Hepatocyte (in vitro differentiated cells): ENCODE measurements around the gene ZNF185. TPM values are rescaled to one million over a fixed set of nuclear protein-coding genes. Genes with fewer than 3 reads are reported as not detected.

Source experiments
- DNase-seq: peaks from one replicate; pipeline ENCODE4 v3.0.0-alpha.2; 2016; ENCODE audit warnings: low spot score
- H2AFZ ChIP-seq: fragments of 200-600 bp; sonication (generic); 2 replicates; pipeline ENCODE4 v1.6.0; 2016; ENCODE audit warnings: antibody characterized with exemption, mild to moderate bottlenecking
- H3K27ac ChIP-seq: fragments of 200-600 bp; sonication (generic); 2 replicates; pipeline ENCODE4 v1.5.1; 2016; ENCODE audit warnings: mild to moderate bottlenecking
- H3K27me3 ChIP-seq: fragments of 200-600 bp; sonication (generic); 2 replicates; pipeline ENCODE4 v1.6.1; 2016
- H3K36me3 ChIP-seq: fragments of 200-600 bp; sonication (generic); replicated peaks from 2 replicates; pipeline ENCODE4 v1.5.1; 2016; ENCODE audit warnings: low read depth; ENCODE audit not compliant: insufficient read depth
- H3K4me1 ChIP-seq: fragments of 200-600 bp; sonication (generic); 2 replicates; pipeline ENCODE4 v1.5.1; 2016; ENCODE audit warnings: mild to moderate bottlenecking, moderate library complexity; ENCODE audit not compliant: insufficient read depth
- H3K4me2 ChIP-seq: fragments of 200-600 bp; sonication (generic); 2 replicates; pipeline ENCODE4 v1.6.0; 2016
- H3K4me3 ChIP-seq: fragments of 200-600 bp; sonication (generic); 2 replicates; pipeline ENCODE4 v1.5.1; 2016; ENCODE audit warnings: mild to moderate bottlenecking
- H3K79me2 ChIP-seq: fragments of 200-600 bp; sonication (generic); 2 replicates; pipeline ENCODE4 v1.6.0; 2017; ENCODE audit warnings: mild to moderate bottlenecking
- H3K9me2 ChIP-seq: fragments of 200-600 bp; sonication (generic); replicated peaks from 2 replicates; pipeline ENCODE4 v1.6.0; 2017; ENCODE audit warnings: mild to moderate bottlenecking; ENCODE audit not compliant: insufficient read depth
- H3K9me3 ChIP-seq: fragments of 200-600 bp; sonication (generic); 2 replicates; pipeline ENCODE4 v1.5.1; 2016; ENCODE audit warnings: low read depth, mild to moderate bottlenecking
- H4K20me1 ChIP-seq: fragments of 200-600 bp; sonication (generic); 2 replicates; pipeline ENCODE4 v1.6.0; 2016; ENCODE audit warnings: mild to moderate bottlenecking; ENCODE audit not compliant: insufficient read depth, poor library complexity, severe bottlenecking
- EZH2 ChIP-seq: fragments of 200-600 bp; sonication (generic); IDR thresholded peaks from 2 replicates; pipeline ENCODE4 v1.6.1; 2016; ENCODE audit warnings: antibody characterized with exemption, mild to moderate bottlenecking, borderline replicate concordance
- EZH2phosphoT487 ChIP-seq: fragments of 200-600 bp; sonication (generic); IDR thresholded peaks from one replicate; pipeline ENCODE4 v1.6.1; 2018; ENCODE audit warnings: antibody characterized with exemption, mild to moderate bottlenecking, low read depth, moderate library complexity; ENCODE audit not compliant: unreplicated experiment, severe bottlenecking
- WGBS: methylation state at CpG from one replicate; pipeline ENCODE4 v1.1.6; 2016; ENCODE audit warnings: low lambda C conversion rate; ENCODE audit errors: missing lambda C conversion rate; 5-methylcytosine and 5-hydroxymethylcytosine counted together
- polyA plus RNA-seq: library from polyadenylated mRNA; unstranded; fragments of >200 nt; fragmentation: Nextera tagmentation; extraction: Ambion mirVana; gene quantifications from 2 replicates; pipeline ENCODE4 v1.2.1, GENCODE V29; 2016
- total RNA-seq: library from RNA; depleted of rRNA; stranded (reverse); fragments of >200 nt; gene quantifications from 2 replicates; pipeline ENCODE4 v1.2.3, GENCODE V29; 2014
- TF ChIP-seq, protein P1 (sequence below): fragments of 200-600 bp; sonication (generic); IDR thresholded peaks from 2 replicates; pipeline ENCODE4 v1.5.1; 2016; ENCODE audit warnings: antibody characterized with exemption, mild to moderate bottlenecking; ENCODE audit not compliant: poor library complexity

ZNF185 gene
- total and polyA plus RNA-seq, 2 experiments from 2014 or later: 10.8 to 18.1 TPM

DNA sequence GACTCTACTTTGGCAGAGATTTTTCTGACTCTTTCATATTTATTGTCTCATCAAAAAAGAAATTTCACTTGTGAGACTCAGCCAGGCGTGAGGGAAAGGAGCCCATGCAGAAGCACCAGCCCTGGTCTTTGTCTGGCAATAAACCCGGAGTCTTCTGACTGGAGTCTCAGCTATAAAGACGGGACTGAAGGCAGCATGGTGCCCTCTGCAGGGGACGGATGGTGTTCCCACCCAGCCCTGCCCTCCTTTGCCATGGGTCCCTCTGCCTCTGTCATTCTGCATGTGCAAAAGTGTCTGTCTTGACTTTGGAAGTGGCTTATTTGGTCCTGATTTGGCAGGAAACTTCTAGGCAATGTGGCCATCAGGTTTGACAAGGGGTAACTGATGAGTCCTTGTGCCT is 14.2 kb downstream of the ZNF185 start:
- no peak overlapping the region for H2AFZ ChIP-seq
- H3K4me2 ChIP-seq: no peak overlapping the region
- no peak for DNase-seq
- no peak overlapping the region for H3K4me3 ChIP-seq
- no peaks in the 10 kb centered on the region for H3K36me3 ChIP-seq
- peaks cover 9% of the 10 kb centered on the region for H3K4me1 ChIP-seq
- no peaks in the 10 kb centered on the region for H4K20me1 ChIP-seq
- TF ChIP-seq EZH2 (no peak), EZH2phosphoT487 (no peak)
- TF ChIP-seq, protein P1, sequence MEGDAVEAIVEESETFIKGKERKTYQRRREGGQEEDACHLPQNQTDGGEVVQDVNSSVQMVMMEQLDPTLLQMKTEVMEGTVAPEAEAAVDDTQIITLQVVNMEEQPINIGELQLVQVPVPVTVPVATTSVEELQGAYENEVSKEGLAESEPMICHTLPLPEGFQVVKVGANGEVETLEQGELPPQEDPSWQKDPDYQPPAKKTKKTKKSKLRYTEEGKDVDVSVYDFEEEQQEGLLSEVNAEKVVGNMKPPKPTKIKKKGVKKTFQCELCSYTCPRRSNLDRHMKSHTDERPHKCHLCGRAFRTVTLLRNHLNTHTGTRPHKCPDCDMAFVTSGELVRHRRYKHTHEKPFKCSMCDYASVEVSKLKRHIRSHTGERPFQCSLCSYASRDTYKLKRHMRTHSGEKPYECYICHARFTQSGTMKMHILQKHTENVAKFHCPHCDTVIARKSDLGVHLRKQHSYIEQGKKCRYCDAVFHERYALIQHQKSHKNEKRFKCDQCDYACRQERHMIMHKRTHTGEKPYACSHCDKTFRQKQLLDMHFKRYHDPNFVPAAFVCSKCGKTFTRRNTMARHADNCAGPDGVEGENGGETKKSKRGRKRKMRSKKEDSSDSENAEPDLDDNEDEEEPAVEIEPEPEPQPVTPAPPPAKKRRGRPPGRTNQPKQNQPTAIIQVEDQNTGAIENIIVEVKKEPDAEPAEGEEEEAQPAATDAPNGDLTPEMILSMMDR: no peak
- H3K9me2 ChIP-seq: no peaks in the 10 kb centered on the region
- H3K27me3 ChIP-seq: no peaks in the 10 kb centered on the region
- 66% methylated on average over 4 of the region's 4 CpGs for WGBS
- H3K27ac ChIP-seq: no peak overlapping the region
- H3K79me2 ChIP-seq: no peaks in the 10 kb centered on the region
- H3K9me3 ChIP-seq: no peaks in the 10 kb centered on the region

DNA sequence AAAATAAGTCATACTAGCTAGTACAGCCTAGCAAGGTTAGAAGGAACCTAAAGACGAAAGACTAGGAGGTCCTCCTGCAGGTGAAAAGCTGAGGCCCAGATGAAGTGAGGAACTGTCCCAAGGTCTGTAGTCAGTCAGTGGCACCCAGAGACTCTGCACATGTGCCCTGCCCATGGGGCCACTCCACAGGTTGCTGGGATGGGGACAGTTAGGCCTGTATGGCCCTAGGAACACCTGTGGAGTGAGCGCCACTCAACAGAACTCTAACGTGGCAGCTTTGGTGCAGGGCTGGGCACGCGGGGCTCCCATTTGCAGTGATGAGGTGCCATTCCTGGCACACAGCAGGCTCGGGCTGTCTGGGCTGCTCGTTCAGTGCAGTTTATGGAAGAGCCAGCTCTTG is 14.8 kb downstream of the ZNF185 start:
- H3K36me3 ChIP-seq: no peaks in the 10 kb centered on the region
- H3K4me1 ChIP-seq: peaks cover 9% of the 10 kb centered on the region
- H3K4me2 ChIP-seq: no peak overlapping the region
- no peak for TF ChIP-seq EZH2phosphoT487
- no peak for TF ChIP-seq EZH2
- TF ChIP-seq, protein P1: no peak
- H3K27me3 ChIP-seq: no peaks in the 10 kb centered on the region
- no peak overlapping the region for H3K4me3 ChIP-seq
- no peak for DNase-seq
- H3K9me3 ChIP-seq: no peaks in the 10 kb centered on the region
- no peak overlapping the region for H3K27ac ChIP-seq
- H3K79me2 ChIP-seq: no peaks in the 10 kb centered on the region
- no peak overlapping the region for H2AFZ ChIP-seq
- no peaks in the 10 kb centered on the region for H4K20me1 ChIP-seq
- WGBS: 88% methylated on average over 6 of the region's 7 CpGs
- no peaks in the 10 kb centered on the region for H3K9me2 ChIP-seq

DNA sequence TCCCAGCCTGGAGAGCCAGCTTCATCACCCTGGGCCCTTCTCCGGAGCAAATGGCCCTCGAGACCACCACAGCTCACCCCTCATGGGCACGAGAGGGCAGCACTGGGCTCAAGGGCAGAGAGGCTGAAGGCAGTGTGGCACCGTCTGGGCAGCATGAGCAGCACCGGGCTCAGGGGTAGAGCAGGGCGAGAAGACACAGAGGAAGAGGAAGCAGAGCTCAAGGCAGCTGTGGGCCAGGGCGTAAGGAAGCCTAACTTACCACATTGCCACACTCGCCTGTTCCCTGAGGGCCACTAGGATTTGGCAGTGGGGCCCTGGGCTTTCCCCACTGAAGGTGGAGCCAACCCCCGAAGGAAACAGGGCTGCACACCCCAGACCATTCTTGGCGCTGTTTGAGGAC is 15.5 kb downstream of the ZNF185 start:
- Histone ChIP-seq H3K4me1 (peaks cover 9% of the 10 kb centered on the region), H3K27me3 (no peaks in the 10 kb centered on the region), H3K36me3 (no peaks in the 10 kb centered on the region), H3K4me2 (no peak overlapping the region), H3K9me2 (no peaks in the 10 kb centered on the region), H3K9me3 (no peaks in the 10 kb centered on the region), H3K4me3 (no peak overlapping the region), H3K27ac (no peak overlapping the region), H3K79me2 (no peaks in the 10 kb centered on the region), H4K20me1 (no peaks in the 10 kb centered on the region), H2AFZ (no peak overlapping the region)
- no peak for DNase-seq
- TF ChIP-seq EZH2 (no peak), EZH2phosphoT487 (no peak)
- TF ChIP-seq, protein P1: no peak
- 80% methylated on average over 10 of the region's 10 CpGs for WGBS

DNA sequence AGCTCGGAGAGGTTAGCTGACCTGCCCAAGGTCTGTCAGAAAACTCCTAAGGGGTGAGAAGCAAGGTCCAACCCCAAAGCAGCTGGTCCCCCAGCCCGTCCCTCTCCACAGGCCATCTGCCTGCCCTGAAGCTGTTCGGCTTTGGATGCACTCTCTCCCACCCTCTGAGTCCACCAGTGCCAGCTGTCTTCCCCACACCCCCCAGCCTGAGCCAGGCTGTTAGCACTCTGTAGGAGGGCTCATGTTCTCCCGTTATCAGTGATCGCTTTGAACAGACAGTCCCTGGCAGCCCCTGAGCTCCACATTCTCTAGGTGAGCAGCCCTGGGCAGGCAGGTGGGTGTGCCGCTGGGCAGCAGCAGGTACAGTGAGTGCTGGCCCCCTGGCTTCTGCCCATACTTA is 16.0 kb downstream of the ZNF185 start:
- H3K4me2 ChIP-seq: no peak overlapping the region
- H3K4me1 ChIP-seq: peaks cover 9% of the 10 kb centered on the region
- no peaks in the 10 kb centered on the region for H3K27me3 ChIP-seq
- no peaks in the 10 kb centered on the region for H3K36me3 ChIP-seq
- H3K9me2 ChIP-seq: no peaks in the 10 kb centered on the region
- H3K4me3 ChIP-seq: no peak overlapping the region
- H3K9me3 ChIP-seq: no peaks in the 10 kb centered on the region
- H4K20me1 ChIP-seq: no peaks in the 10 kb centered on the region
- WGBS: 83% methylated on average over 6 of the region's 6 CpGs
- H3K27ac ChIP-seq: no peak overlapping the region
- DNase-seq: no peak
- TF ChIP-seq EZH2: no peak
- TF ChIP-seq, protein P1: no peak
- TF ChIP-seq EZH2phosphoT487: no peak
- no peak overlapping the region for H2AFZ ChIP-seq
- no peaks in the 10 kb centered on the region for H3K79me2 ChIP-seq
